Activated T-helper 1 cell treated with Interleukin-2 at 50 U/mL for 16 hours (primary cell): Measurements from ENCODE around the gene TRIM33.
"Not testable (repeated sequence)": the region's sequence is repeated elsewhere in the genome, so short reads cannot be mapped to it uniquely, and the experiment has no call there.

Experiments used
- DNase-seq: peaks from one replicate; pipeline ENCODE4 v3.0.0-alpha.2; 2020; ENCODE audit warnings: low read depth

The TRIM33 gene

DNA sequence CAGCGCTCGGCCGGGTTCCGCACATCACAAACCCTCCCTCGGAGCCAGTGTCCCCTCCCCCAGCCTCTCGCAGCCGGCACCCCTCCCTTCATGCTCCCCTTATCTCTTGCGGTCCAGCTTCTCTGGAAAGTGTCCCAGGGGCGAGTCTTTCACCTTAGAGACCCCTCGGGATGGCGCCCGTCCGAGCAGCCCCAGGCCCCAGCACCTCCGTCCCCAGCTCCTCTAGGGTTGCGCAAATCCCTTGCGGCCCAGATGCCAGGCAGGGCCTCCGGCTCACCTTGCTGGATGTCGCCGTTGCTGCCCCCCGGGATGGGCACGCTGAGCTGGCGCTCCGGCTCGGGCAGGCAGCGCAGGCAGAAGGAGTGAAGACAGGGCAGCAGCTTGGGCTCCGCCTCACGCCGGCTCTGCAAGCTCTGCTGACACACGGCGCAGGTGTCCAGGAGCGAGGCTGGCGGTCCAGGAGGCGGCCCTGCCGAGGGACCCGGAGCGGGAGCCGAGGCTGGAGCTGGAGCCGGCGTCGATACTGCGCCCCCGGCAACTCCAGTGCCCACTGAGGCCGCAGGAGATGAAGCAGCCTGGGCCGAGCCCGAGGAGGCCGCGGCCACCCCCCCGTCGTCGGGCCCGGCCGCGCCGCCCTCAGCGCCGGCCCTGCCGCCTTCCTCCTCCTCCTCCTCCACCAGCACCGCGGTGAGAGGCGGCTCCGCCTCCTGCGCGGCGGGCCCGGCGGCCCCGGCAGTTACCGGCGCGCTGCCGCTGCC, 550 bp downstream of the TRIM33 start:
- peak; percentile 11 for DNase-seq

DNA sequence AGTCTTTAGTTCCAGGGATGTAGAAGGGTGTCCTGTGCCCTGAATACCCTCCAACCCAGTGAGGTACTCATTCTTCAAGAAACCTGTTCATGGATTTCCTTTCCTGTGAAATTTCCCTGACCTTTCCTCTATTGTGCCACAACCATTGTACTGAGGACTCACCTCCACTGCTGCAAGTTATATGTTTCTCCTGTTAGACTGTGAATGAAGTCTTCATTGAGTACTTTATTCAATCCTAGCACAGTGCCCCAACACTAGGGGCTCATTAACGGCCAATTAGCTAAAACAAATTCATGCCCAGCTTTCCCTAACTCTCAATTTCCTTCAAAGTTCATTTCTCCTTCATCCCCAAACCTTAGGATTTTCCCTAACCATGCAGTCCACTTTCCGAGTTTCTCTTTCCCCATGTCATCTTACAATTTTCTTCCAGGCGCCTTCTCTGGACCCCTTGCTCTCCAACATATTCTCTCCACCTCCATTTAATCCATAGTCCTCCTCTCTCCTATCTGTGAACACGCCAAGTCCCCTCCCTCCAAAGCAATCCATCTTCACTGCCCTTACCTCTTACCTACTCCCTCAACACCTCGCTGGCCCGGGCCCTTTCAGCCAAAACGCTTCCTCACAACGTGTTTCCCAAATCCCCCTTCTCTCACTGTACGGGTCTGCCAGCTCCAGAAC, 1.3 kb downstream of the TRIM33 start:
- no peak for DNase-seq

DNA sequence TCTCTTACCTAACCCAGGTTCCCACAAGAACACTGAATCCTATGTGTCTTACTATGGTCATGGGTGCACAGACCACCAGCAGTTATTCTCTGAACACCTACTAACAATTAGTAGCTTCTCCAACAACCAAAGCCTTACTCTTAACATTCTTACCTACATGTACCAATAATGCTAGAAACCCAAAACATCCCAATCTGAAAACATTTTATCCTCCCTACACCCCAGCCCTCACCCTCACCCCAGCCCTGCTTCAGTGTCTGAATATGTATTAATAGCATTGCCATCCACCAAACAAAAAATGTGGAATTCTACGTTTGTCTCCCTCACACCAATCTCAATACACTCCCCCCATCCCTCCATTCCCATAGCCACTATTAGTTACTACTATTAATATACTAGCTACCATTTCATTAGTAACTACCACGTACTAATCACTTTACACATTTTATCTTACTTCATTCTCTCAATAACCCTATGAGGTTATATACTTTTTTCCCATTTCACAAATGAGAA, 2.6 kb downstream of the TRIM33 start:
- no peak for DNase-seq

GRCh38 chr1:114507513-114507912, 3.5 kb downstream of the TRIM33 start:
- no peak for DNase-seq

- no peak for DNase-seq
These were observed 5.8 kb downstream of the TRIM33 start for GRCh38 chr1:114505148-114505561.

DNA sequence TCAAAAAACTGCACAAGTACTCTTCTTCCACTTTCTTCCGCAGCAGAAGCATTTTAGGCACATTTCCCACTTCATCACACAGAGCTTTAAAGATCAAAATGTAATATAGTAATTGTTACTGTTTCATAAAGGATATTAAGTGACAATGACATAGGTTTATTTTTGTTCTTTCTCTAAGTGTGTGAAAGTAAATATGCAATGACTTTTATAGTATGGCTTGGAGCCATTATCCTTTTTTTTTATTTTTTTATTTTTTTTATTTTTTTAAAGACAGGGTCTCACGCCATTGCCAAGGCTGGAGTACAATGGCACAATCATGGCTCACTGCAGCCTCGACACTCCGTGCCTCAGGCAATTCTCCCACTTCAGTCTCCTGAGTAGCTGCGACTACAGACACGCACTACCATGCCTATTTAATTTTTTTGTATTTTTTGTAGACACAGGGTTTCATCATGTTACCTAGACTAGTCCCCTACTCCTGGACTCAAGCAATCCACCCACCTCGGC, 7.0 kb downstream of the TRIM33 start:
- no peak for DNase-seq

DNA sequence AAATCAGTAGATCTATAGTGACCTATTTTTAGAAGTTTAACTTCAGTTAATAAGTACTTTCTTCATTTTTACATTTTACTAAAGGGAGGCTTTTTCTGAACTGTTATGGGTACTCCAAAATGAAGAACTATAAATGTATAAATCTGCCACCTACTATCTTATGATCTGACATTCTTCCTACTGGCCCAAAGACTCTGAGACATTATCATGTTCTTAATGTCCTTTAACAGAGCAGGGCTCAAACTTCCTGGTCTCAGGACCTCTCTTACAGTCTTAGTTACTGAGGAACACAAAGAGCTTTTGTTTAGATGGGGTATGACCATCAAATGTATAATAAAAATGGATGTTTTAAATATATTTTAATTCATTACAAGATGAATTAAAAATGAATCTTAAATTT, 8.9 kb downstream of the TRIM33 start:
- DNase-seq: no peak

DNA sequence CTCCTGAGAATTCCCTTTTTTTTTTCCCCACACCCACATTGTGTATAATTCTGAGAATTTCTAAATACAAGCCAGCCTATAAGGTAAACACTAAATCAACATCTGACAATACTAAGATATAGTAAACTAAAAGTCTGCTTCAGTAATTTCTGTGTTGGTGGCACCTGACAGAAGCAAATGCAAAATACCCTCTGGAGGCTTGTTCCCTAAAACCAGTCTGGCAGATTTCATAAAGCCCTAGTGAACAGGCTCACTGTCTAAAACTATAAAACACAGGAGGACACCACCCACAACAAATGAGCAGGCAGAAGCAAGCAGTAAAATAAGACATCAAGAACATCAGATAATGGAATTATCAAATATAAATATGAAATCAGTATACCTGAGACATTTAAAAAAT, 11.5 kb downstream of the TRIM33 start:
- DNase-seq: no peak

DNA sequence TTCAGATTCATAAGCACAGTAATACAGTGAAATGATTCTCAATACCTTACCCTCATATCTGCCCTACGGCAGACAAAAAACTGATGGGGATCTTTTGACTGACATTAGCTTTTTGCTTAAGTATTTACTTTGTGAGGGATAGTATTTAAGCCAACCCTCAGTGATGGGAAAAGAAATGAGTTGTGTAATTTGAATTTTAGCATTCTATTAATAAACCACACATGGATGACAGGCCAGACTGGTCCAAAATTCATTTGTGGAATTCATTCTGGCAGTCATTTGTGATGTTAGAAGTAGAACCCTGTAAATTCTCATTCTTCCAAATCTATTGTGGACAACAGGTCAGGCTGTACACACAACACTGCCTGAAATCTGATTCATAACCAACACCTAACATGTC, 14.9 kb downstream of the TRIM33 start:
- DNase-seq: no peak

DNA sequence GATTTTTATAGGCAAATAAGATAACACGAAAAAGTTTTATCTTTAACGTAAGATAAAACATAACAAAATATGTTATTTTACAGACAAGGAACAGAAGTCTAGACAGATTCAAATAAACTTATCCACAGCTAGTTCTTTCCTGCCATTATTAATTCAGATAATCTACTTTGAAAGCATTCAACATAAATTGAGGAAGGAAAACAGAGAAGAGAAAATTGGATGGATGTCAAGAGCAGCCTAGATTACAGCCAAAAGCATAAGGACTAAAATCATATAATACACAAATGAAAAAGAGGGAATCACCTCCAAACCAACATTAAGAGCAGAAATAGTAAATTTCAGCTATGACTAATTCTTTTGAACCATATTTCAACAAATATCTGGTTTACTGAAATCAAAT, 15.5 kb downstream of the TRIM33 start:
- DNase-seq: no peak

GRCh38 chr1:114492978-114493377, 18.0 kb downstream of the TRIM33 start:
- DNase-seq: no peak

DNA sequence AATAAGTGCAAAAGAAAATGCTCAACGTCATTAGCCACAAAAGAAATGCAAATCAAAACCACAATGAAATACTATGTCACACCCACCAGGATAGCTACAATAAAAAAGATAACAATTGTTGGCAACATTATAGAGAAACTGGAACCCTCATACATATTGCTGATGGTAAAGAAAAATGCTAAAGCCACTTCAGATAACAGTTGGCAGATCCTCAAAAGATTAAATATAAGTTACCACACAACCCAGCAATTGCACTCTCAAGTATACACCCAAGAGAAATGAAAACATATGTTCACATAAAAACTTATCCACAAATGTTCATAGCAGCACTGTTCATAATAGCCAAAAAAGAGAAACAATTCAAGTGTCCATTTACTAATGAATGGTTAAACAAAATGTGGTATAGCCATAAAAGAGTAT, 20.7 kb downstream of the TRIM33 start:
- DNase-seq: no peak

DNA sequence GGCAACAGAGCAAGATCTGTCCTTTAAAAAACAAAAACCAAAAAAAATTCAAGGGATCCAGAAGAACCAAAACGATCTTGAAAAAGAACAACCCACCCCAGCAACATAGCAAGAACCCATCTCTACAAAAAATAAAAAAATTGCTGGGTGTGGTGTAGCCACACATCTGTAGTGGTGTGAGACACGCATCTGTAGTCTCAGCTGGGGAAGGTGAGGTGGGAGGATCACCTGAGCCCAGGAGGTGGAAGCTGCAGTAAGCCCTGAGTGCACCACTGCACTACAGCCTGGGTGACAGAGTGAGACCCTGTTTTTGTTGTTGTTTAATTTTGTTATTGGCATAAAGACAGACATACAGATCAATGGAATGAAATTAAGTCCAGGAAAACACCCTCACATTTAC, 22.3 kb downstream of the TRIM33 start:
- no peak for DNase-seq

DNA sequence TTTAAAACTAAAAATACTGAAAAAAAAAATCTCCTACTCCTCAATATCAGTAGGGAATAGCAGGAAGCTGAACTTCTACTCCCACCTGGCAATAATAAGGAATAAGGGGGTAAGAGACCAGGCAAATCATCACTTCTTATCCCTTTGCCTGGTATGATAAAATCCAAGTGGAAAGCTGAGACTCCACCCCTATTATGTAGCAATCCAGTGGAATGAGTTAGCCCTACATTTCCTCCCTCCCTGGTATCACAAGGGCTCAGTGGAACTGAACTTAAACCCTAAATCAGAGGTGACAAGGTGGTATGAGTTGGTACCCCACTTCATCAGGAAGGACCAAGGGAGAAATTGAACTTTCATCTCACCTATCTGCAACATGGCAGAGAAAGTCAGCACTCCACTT, 25.7 kb downstream of the TRIM33 start:
- DNase-seq: no peak

DNA sequence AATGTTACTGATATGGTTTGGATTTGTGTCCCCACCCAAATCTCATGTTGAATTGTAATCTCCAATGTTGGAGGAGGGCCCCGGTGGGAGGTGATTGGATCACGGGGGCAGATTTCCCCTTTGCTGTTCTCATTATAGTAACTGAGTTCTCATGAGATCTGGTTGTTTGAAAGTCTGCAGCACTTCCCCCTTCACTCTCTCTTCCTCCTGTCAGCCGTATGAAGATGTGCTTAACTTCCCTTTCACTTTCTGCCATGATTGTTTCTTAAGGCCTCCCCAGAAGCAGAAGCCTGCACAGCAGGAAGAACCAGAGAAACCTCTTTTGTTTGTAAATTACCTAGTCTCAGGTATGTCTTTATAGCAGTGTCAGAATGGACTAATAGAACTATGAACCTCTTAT, 28.4 kb downstream of the TRIM33 start:
- no peak for DNase-seq

- not testable (repeated sequence) for DNase-seq
These were observed 31.4 kb downstream of the TRIM33 start for GRCh38 chr1:114479636-114480035.

DNA sequence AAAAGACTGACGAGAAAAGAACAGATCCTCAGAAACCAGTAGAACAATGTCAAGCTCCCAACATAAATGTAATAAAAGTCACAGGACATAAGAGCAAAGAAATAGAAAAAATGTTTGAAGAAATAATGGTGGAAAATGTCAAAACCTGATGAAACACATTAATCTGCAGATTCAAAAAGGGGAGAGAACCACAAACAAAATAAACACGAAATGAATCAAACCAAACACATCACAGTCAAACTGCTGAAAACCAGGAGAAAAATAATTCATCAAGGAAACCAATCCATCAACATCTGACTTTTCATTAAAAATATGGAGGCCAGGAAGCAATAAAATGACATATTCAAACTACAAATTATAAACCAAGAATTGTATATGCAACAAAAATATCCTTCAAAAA, 31.9 kb downstream of the TRIM33 start:
- DNase-seq: no peak

DNA sequence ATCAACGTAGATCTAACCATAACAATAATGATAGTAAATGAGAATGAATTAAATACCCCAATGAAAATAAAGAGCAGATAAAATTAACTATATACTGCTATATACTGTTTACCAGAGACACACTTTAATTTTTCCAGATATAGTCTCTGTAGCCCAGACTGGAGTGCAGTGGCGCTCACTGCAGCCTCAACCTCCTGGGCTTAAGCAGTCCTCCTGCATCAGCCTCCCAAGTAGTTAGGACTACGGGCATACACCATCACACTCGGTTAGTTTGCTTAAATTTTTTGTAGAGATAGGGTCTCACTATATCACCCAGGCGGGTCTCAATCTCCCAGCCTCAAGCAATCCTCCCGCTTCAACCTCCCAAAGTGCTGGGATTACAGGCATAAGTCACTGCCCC, 37.2 kb downstream of the TRIM33 start:
- DNase-seq: no peak

DNA sequence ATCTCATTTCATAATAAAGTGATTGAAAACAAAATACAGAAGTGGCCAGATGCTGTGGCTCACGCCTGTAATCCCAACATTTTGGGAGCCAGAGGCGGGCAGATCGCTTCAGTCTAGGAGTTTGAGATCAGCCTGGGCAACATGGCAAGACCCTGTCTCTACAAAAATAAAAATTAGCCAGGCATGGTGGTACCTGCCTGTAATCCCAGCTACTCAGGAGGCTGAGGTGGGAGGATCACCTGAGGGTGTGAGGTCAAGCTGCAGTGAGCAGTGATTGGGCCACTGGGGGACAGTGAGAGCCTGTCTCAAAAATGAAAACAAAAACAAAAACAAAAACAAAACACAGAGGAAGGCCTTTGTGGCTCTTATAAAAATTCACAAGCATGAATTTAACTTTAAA, 38.6 kb downstream of the TRIM33 start:
- no peak for DNase-seq

DNA sequence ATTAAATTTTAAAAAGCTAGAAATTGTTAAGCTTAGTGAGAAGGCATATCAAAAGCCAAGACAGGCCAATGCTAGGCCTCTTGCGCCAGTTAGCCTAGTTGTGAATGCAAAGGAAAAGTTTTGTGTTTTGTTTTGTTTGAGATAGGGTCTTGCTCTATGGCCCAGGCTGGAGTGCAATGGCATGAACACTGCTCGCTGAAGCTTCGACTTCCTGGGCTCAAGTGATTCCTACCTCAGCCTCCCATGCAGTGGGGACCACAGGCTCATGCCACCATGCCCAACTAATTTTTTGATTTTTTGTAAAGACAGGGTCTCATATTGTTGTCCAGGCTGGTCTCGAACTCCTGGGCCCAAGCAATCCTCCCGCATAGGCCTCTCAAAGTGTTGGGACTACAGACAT, 40.3 kb downstream of the TRIM33 start:
- DNase-seq: no peak

- no peak for DNase-seq
These were observed 42.1 kb downstream of the TRIM33 start for GRCh38 chr1:114468710-114469468.

DNA sequence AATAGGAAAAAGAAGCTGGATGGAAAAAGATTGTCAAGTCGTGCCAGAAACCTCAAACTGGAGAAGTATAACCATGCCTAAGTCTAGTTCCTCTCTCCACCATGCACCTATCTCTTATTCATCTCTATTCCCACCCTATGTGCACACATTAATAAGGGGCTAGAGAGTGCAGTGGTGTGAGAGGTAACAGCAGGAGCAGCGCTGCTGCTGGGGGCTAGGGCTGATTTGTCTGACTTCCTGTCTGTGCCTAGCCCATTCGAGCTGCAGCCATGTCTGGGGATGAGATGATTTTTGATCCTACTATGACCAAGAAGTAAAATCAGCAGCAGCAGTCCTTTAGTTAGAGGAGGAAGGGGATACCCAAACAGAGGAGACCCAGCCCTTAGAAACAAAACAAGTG, 43.0 kb downstream of the TRIM33 start:
- DNase-seq: no peak

DNA sequence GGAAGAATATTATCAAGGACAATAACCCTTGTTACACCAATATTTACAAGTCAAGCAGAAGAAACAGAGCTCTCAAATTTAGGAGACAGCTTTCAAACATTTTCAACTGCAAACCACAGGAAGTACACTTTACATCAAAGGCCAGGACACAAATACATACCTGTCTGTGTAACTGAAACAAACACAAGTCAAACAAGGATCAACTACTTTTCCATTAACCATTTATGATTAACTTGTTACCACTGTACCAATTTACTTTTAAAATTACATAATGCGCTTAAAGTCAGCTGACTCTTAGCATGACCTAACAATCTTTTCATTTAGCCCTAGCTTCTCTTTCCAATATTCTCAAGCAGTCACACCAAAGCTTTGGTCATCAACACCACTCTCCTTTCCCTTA, 43.5 kb downstream of the TRIM33 start:
- no peak for DNase-seq
